A549 (cell line): ENCODE data around the gene SEC23IP.

ENCODE experiments used
- POLR2AphosphoS2 ChIP-seq: conservative IDR thresholded peaks from 2 replicates; pipeline ENCODE4 v1.6.1; 2012; ENCODE audit warnings: low read length, improper control_type of control experiment, inconsistent platforms
- TF ChIP-seq, protein P1 (sequence below): fragments of 450-650 bp; IDR thresholded peaks from 2 replicates; pipeline ENCODE4 v1.6.1; 2014; ENCODE audit warnings: antibody characterized with exemption

DNA sequence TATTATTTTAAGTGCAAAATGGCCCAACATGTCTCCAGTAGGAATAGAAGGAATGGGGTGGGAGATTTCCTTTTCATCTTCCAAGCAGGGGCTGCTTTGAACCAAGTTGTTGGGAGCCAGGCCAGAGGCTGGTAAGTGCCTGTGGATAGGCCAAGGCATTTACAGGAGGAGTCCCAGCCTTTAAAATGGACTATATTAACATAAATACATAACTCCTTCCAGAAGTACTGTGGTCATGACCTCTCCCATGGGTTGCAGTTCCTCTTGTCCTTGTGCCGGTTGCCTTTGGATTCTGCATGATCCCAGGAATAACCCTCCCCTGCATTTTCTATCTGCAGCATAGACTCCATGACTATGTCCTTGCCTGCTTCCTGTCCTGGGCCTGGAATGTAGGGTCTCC, 95.8 kb downstream of the SEC23IP start:
- TF ChIP-seq POLR2AphosphoS2 = no peak
- TF ChIP-seq, protein P1, sequence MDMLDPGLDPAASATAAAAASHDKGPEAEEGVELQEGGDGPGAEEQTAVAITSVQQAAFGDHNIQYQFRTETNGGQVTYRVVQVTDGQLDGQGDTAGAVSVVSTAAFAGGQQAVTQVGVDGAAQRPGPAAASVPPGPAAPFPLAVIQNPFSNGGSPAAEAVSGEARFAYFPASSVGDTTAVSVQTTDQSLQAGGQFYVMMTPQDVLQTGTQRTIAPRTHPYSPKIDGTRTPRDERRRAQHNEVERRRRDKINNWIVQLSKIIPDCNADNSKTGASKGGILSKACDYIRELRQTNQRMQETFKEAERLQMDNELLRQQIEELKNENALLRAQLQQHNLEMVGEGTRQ = no peak
